HG03439 (cell line): Measurements from ENCODE around the gene ANKRD34A.
A peak's percentile ranks its signal among the peaks of the same experiment; 100 is the strongest.

ENCODE experiments used
- ATAC-seq: cut with Tn5 transposase; IDR thresholded peaks from one replicate; pipeline ENCODE4 v1.9.1; 2021; ENCODE audit warnings: mild to moderate bottlenecking, moderate library complexity; ENCODE audit not compliant: unreplicated experiment

Gene ANKRD34A

GRCh38 chr1:145991735-145992412 lies 27.5 kb upstream of the ANKRD34A start:
- no peak for ATAC-seq

DNA sequence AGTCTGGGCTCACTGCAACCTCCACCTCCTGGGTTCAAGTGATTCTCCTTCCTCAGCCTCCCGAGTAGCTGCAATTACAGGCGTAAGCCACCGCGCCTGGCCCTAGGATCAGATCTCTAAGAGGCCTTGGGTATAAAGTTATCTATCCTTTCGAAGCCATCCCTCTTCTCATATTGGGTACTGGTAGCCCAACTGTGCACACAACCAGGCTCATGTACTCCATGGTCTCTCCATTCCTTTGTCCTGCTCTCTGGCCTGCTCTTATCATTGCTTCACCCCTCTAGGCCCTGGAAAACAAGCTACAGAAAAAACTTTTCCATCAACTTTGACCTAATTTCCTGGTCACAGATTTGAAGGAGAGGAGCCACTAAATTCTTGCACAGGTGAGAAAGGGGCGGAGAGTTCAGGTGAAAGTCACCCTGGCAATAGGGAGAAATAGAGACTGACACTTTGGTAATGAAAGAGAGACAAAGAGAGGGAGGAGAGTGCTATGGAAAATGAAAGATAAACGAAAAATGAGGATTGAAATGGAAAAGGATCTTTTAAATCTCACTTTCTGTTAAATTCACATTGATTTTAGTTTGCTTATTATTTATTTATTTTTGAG lies 26.0 kb upstream of the ANKRD34A start:
- ATAC-seq: no peak

DNA sequence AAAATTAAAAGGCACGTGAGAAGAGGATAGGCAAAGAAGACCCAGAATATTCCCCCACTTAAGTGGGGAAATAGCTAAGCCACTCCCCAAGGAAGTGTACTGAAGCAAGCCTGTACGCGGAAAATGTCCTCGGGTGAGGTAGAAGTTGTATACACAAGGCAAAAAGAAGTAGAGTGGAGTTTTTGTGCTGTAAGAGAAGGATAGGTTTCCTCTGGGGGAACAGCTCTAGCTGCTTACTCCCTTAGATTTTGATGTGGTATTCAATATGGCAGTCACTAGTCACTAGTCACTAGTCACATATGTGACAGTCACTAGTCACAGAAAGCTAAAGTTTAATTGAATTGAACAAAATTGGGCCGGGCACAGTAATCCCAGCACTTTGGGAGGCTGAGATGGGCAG lies 24.4 kb upstream of the ANKRD34A start:
- no peak for ATAC-seq

DNA sequence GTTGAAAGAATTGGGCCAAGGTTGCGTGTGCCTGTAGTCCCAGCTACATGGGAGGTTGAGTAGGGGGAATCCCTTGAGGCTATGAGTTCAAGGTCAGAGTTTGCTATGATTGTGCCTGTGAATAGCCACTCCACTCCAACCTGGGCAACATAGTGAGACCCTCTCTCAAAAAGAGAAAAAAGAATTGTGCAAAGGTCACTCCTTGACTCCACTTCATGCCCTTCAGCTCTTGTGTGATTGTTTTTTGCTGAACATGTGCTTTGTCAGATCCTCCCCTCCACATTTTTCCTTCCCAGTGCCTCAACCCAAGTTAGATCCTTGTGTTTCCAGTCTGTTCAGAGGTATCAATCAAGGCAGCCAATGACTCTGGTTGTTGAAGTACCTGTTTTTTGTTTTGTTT lies 23.6 kb upstream of the ANKRD34A start:
- no peak for ATAC-seq

GRCh38 chr1:145986551-145986950 lies 22.2 kb upstream of the ANKRD34A start:
- no peak for ATAC-seq

DNA sequence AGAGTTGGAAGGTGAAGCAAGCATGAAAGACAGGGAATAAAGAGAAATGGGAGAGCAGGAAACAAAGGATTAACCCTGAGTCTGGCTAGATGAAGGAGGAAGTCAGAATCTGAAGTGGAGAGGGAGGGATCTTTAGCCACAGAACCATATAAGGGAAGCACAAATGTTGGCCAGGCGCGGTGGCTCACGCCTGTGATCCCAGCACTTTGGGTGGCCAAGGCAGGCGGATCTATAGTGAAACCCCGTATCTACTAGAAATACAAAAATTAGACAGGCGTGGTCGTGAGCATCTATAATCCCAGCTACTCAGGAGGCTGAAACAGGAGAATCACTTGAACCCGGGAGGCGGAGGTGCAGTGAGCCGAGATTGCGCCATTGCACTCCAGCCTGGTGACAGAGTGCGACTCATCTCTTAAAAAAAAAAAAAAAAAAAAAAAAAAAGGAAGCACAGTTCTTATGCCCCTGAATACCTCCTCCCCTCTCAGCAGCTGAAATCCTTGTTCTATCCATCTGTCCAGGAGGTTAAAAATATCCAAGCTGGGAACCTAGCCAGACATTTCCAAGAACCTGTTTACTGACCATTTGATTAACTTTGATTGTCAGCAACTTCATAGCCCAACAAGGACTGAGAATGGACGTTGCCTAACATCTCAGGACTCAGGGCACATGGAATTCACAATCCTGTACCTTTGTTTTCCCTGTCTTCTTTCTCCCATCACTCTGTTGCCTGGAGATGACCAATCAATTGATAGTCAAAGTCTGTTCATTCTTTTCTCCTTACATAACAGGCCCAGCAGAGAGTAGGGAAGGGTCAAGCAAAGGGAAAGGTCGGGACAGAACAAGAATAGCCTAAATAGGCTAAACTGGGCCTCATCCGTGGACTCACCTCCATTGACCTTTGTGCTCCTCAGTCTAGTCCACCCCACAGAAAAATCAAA lies 21.4 kb upstream of the ANKRD34A start:
- ATAC-seq: no peak

DNA sequence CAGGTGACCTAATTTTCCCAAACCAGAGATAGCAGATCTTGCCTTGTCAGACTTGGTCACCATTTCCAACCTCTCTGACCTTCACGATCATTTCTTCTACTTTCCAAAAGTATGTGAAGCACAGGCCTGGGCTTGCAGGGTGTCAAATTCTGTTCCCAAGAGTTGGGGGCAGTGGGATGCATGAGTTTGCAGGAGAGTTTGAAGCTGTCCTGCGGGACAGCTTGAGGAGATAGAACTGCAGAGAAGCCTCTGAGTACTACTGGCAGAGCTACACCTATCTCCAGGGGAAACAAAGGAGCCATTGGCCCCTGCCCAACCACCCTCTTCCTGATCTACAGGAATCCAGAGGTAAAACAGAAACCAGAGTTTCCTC lies 20.7 kb upstream of the ANKRD34A start:
- ATAC-seq: no peak

DNA sequence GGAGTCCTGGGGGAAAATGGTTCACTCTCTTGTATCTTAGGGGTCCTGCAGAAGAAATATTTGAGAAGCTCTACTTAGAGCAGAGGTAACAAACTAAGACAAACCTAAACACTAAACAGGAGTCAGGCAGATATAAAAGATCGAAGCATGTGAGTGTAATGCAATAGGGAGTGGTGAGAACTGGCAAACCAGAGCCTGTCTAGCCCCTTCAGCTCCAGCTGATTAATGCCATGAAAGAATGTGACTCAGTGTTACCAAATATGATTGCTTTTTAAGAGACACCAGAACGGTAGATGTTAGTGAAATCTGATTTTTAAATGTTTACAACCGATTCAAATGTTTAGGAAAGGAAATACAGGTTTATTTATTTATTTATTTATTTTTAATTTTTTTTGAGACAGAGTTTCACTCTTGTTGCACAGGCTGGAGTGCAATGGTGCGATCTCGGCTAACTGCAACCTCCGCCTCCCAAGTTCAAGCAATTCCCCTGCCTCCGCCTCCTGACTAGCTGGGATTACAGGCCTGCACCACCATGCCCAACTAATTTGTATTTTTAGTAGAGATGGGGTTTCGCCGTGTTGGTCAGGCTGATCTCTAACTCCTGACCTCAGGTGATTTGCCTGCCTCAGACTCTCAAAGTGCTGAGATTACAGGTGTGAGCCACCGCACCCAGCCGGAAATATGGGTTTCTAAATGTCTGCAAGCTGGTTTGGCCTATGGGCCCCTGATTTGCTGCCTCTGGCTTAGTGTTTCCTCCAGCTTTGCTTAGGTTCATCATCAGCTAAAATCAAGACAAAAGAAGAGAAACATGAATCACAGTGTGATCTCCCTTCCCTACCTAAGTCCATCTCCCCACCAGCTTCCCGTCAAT lies 19.8 kb upstream of the ANKRD34A start:
- ATAC-seq: no peak

- ATAC-seq: no peak
Observed at GRCh38 chr1:145983206-145983675, 18.9 kb upstream of the ANKRD34A start.

GRCh38 chr1:145982010-145982723 lies 17.8 kb upstream of the ANKRD34A start:
- ATAC-seq: no peak

DNA sequence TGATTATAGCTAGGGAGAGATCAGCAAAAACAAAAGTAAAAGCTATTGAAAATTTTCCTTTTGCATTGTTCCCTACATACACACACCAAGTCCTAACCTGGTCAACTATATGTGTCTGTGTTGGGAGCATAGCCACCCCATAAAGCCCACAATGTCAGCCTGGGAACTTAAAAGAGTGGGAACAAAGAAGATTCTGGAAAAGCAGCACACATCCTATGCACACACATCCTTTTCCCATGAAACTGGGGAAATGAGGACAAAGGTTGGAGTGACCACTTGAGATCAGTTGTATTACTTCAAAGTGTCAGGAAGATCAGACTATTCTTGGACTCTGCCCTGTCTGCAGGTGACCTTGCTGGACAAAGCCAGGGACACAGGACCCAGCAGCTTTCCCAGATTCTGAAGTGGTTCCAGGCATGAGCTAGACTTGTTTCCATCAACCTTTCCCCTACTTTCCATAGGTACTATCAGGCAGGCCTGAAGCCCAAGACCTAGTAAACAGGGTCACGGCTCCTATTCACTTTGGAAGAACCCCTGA lies 16.2 kb upstream of the ANKRD34A start:
- no peak for ATAC-seq

- no peak for ATAC-seq
Observed at GRCh38 chr1:145979746-145980456, 15.5 kb upstream of the ANKRD34A start.

GRCh38 chr1:145978854-145979745 lies 14.7 kb upstream of the ANKRD34A start:
- peak; percentile 87 for ATAC-seq

DNA sequence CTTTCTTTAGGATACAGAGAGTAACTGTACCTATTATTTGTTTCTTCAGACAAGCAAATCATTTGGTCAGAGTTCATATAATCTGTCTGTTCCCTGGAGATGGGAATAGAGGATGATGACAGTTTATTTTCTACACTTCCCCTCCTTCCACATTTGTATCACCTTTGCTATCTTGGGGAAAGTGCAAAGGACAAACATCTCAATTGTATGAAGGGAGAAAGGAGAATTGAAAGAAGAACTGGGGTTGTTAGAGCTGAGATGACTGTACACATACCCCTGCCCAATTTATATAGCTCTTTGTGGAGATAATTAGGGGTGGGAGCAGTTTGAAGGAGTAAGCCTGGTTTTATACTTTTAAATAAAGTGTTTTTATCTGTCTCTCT lies 14.1 kb upstream of the ANKRD34A start:
- ATAC-seq: no peak

GRCh38 chr1:145977486-145978470 lies 13.4 kb upstream of the ANKRD34A start:
- peak; percentile 43 for ATAC-seq

GRCh38 chr1:145977016-145977415 lies 12.6 kb upstream of the ANKRD34A start:
- no peak for ATAC-seq

- no peak for ATAC-seq
Observed at GRCh38 chr1:145975216-145975615, 10.8 kb upstream of the ANKRD34A start.
